Body of pancreas (tissue), 4 donors: Measurements from ENCODE around the gene ADCYAP1R1.

Experiments
- CTCF ChIP-seq, 7 experiments: fragments of 450-650 bp in 4 of 7; fragments of 200-600 bp in 3 of 7; sonication (generic) in 3 of 7; IDR thresholded peaks; one replicate each; pipeline ENCODE4 v1.5.1; 2016 to 2019; ENCODE audit warnings: antibody characterized with exemption in 7 of 7
- POLR2A ChIP-seq, 3 donors: fragments of 450-650 bp; IDR thresholded peaks; one replicate each; pipeline ENCODE4 v1.6.1; 2016; ENCODE audit warnings: antibody characterized with exemption in 3 of 3, mild to moderate bottlenecking in 2 of 3

GRCh38 chr7:31047313-31048146, 4.6 kb upstream of the ADCYAP1R1 start:
- TF ChIP-seq CTCF (IDR thresholded peaks at IDR 0.05) (no peak), POLR2A (IDR thresholded peaks at IDR 0.05) (no peak)
